HG02885 (cell line): ENCODE data around the gene SLC9A9.
"Not testable (repeated sequence)": the region's sequence is repeated elsewhere in the genome, so short reads cannot be mapped to it uniquely, and the experiment has no call there.

Experiments used
- ATAC-seq: cut with Tn5 transposase; IDR thresholded peaks from one replicate; pipeline ENCODE4 v1.9.1; 2021; ENCODE audit warnings: mild to moderate bottlenecking; ENCODE audit not compliant: unreplicated experiment, poor library complexity

The SLC9A9 gene

DNA sequence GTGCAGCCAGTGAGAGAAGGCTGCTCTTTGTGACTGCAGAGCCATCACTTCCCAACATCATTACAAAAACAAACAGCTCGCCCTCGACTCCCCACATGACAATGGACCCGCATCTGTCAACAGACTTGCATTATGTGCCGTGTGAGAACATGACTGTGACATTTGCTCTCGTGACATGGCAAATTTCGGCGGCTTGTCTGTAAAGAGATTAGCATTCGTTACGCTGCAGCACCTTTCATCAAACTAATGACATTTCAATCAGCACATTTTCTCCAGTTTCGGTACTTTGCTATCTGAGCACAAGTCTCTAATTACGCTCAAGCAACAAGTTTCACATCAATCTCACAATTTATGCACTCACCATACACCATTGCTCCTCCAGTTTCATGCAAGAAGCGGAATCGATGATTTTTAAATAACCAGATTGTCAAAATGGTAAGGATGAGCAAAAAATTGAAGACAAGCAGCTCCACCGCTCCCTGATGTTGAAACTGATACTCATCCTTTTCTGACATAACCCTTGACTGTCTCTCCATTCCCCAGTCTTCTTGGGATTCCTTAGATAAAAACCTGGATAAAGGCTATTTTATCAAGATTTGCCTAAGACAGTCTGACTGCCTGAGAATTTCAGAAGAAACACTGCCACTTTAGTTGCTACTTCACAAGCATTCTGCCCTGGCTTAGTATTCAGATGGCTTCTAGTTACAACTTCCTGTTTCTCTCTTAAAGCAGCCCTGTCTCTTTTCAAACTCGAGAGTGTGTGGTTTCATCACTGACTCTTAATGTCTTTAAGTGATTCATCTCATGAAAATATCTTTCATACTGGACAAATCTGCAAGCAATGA, at the start of gene SLC9A9:
SLC9A9 (minus strand) TSS at position 682 of the 845 bp plus-strand sequence; CDS start at position 536, 146 bp downstream.
- ATAC-seq = peak; percentile 90

DNA sequence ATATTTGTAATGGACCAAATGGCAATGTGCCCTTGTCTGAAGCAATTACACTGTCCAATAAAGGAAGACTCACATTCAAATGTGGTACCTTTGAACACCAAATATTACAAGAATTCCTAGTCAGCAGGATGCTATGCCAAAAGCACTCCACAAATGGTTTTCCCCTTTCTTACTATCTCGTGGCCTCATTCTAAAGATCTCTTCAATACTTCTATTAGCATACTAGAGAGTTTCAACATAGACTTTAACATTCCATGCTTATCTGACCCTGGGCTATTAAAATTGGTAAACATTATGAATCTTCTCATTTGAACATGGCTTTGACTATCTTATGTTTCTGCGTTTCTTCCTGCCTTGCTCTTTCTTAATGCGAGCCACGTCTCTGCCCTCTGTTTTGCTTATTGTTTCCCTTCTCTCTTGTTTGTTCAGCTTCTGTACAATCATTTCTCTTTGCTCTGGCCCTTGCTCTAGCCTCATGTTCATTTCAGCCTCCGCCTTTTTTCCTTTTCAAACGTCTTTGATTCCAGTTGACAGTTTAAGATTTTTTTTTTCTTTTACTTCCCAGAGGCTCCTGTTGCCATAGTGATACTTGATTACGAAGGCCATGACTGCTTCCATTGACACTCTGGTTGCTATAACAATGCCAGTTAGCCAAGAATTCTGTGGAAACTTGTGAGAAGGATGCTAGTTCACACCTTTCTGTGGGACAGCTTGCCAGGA, 49.5 kb upstream of the SLC9A9 start:
- no peak for ATAC-seq

DNA sequence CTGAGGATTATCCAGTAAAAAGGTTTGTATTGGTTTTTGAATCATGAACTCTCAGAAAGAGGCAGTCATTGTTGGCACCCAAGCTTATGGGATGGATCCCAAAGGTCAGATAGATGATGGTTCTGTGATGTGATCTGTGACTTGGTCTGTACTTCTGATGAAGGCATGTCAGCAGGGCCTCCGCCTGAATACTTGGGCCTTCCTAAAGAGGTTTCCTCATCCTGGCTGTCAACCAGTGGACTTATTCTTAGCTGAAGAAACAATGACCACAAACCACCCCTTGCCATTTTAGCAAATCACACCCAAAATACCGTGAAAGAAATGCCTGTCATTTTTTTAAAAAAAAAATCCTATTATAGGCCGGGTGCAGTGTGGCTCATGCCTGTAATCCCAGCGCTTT, 48.2 kb upstream of the SLC9A9 start:
- no peak for ATAC-seq

DNA sequence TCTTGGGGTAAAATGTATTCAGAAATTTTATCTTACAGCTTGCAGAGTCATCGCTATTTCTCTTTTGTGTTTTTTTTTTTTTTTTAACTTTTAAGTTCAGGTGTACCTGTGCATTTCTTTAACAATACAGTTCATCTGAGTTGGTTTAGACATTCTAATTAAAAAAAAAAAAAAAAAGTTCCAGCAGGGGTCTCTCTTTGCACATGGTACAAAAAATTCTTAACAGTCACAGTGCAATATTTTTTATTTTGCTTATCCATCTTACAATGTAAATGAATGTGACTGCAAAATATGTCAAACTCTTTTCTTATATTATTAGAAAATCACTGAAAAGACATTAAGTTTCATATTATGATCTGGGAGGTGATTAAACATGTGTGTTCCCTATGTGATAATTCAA, 47.5 kb upstream of the SLC9A9 start:
- no peak for ATAC-seq

DNA sequence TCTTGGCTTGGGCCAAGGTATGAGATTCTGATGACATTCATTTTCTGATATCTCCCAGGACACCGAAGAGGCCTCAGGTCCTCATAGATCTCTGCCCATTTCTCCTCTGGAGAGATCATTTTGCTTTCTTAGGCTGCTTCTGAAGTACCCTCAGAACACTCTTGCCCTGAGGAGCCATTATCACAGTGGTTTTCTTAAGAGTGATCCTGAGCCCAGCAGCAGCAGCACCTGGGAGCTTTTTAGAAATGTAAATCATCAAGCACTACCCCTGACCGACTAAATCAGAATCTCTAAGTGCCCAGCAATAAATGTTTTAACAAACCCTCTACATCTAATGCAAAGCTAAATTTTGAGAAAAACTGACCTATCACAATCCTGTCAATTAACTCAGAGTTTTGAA, 40.6 kb upstream of the SLC9A9 start:
- ATAC-seq = no peak

DNA sequence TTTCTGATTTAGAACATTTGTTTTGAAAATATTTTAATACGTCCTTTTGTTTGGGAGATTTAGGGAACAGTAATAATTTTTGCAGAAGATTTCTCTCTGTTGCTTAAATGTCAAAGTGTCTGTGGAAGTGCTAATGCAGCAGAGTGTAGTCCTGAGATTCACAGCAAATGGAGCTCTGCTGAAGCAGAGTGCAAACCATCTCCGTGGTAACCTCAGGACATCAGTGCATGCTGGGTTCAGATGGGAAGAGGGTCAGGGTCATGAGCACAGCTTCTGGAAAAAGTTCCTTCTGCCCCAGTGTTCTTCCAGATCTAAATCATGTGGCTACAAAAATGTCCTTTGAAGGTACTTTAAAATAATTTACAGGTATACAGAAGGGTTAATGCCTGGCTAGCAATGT, 39.9 kb upstream of the SLC9A9 start:
- no peak for ATAC-seq

DNA sequence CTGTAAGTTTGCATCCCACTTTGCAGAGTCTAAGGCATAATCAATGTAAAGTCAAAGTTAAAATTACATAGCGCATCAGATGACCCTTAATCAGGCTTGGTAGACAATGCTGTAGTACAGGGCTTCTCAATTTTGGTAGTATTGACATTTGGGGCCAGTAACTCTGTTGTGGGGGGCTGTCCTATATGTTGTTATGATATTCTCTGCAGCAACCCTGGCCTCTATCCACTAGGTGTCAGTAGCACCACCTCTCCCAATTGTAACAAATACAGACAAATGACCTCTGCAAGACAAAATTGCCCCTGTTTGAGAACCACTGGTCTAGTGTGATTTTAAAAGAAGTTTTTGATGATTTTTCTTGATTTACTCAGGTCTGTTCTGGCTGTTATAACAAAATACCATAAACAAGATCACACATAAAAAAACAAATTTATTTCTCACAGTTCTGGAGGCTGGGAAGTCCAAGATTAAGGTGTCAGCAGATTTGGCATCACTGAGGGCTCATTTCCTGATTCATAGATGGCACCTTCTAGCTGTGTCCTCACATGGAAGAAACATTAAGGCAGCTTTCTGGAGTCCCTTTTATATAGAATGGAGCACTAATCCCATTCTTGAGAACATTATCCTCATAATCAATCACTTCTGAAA, 37.6 kb upstream of the SLC9A9 start:
- peak; percentile 96 for ATAC-seq

DNA sequence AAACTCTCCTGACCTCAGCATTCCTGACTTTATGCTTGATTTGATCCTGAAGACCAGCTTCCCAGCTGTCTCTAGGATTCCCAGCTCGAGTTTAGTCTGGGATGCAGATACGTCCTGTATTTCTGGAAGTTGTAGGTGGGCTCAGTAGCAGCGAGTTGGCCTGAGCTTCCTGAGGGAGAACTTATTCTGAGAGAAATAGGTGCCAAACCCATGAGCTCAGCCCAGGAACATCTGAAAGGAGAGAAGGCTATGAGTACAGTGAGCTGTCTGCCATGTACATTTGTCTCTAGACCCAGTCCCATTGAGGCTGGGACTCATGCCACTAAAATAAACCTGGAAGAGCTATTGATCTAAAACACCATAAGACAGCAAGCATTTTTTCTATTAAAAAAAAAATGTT, 36.6 kb upstream of the SLC9A9 start:
- ATAC-seq = no peak

DNA sequence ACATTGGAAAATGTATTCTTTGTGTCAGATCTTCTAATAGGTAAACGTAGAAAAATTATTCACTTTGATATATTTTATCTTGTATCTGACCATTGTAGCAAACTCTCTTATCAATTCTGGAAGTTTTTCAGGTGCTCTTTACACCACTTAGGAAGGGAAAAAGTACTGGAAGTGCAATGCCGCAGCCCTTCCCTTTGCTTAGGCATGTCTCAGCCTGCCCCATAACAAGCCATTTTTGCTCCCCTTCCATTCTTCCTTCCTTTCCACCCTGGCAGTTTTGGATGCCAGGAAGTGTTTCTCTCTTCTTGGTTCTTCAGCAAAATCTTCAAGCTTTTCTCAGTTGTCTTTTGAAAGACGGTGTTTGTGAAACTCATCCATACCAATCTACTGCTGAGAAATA, 34.9 kb upstream of the SLC9A9 start:
- no peak for ATAC-seq

DNA sequence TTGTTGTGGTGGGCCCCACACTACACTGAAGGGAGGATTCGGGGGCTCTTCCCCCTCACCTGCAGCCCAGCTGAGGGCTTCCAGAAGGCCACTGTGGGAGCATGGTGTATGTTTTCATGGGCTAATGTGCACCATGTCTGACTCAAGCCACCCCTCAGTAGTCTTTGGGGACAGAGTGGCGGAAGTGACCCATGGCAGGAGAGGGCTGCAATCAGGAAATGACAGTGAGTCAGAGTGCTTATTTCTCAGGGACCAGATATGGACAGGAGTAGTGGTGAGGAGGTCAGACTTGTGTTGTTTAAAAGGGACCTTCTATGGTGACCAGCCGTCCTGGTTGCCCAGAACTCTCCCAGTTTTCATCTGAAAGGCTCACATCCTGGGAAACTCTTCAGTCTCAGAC, 32.8 kb upstream of the SLC9A9 start:
- ATAC-seq = no peak

DNA sequence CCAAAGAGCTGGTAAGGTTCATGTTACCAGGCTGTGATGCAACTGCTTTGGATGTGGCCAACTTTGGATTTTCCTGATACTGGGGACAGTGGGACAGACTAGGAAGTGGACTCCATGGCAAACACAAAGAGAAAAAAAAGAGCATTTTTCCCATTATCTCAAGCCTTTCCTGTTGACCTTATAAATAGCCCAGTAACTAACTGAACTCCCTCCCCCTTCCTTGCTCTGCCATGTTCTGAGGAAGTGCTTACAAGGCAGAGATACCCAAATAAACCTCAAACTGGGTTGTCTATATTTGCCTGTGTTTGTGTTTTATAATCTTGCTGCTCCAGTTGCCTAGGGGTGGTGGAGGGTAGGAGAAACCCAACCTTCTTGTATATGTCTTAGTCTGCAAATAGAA, 27.3 kb upstream of the SLC9A9 start:
- ATAC-seq = no peak

DNA sequence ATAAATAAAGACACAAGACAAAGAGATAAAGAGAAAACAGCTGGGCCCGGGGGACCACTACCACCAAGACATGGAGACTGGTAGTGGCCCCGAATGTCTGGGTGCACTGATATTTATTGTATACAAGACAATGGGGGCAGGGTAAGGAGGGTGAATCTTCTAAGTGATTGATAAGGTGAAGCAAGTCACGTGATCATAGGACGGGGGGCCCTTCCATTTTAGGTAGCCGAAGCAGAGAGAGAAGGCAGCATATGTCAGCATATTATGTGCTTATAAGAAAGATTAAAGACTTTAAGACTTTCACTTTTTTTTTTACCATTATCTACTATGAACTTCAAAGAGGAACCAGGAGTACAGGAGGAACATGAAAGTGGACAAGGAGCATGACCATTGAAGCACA, 25.3 kb upstream of the SLC9A9 start:
- ATAC-seq = not testable (repeated sequence)

DNA sequence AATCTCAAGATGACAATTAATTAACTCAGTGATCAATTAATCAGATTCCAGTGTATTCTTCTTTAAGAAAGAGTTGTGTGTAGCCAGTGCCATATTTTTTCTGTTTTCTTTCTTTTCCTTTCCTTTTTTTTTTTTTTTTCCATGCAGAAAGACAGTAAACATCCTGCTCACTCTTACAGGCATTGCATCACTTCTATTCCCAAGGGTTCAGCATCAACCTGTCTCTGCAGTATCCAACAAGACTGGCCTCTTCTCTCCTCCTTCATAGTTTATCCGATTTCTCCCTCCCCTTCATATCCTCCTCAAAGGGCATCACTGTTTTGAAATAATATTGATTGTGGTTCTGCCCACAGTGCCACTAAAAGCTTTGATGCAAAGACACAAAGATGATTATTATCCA, 17.0 kb upstream of the SLC9A9 start:
- ATAC-seq = no peak

DNA sequence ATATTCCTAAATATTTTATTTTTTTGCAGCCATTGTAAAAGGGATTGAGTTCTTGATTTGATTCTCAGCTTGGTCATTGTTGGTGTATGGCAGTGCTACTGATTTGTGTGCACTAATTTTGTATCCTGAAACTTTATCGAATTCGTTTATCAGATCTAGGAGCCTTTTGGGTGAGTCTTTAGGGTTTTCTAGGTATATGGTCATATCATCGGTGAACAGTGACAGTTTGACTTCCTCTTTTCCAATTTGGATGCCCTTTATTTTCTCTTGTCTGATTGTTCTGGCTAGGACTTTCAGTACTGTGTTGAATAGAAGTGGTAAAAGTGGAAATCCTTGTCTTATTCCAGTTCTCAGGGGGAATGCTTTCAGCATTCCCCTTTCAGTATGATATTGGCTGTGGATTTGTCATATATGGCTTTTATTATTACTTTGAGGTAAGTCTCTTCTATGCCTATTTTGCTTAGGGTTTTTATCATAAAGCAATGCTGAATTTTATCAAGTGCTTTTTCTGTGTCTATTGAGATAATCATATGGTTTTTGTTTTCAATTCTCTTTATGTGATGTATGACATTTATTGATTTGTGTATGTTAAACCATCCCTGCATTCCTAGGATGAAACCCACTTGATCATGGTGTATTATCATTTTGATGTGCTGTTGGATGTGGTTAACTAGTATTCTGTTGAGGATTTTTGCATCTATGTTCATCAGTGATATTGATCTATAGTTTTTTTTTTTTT, 11.4 kb upstream of the SLC9A9 start:
- ATAC-seq = no peak

DNA sequence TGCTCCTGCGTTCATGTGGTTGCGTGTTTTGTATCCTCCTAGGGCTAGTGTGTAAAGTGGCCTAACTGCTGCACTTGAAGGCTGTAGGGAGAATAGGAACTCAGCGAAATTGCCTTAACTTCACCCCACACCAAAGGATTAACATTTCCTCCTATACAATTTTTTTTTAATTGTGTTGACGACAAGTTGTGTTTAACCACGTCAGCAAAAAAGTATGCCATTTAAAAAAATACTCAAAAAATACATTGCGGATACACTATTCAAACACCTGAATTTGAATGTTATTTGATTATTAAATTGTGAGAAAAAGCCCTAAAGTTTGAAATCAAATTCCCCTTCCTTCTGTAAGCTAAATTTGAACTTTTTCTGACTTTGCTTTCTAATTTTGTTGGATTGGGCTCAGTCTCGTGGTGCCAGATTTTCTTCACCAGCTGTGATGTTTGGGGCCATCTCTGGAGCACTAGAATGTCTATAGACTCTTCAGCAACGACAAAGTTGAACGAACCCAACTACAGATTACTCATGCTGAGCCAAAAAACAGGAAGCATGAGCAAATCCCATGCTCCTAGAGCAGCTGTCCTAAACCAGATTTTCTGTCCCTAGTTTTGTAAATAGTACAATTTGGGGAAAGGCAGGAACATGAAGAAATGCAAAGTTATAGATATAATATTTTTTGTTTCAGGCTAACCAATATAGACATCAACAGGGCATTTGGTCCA, 8.1 kb upstream of the SLC9A9 start:
- ATAC-seq = no peak

DNA sequence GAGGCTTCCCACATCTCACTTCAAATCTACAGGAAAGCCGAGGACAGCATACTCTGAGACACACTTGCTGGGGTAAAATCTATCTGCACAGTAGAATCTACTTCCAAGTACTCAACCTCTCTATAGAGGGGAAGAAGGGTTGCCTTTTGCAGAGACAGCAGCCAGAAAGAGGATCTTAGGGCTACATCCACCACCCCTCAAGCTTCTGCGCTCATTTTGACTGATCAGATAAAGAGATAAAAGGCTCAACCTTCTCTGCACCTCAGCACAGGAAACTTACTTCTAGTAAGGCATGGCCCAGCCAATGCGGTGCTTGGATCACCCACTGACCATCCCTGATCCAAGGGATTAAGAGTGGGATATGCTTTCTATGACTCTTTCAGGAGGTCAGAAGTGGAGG, 6.9 kb upstream of the SLC9A9 start:
- ATAC-seq = no peak

DNA sequence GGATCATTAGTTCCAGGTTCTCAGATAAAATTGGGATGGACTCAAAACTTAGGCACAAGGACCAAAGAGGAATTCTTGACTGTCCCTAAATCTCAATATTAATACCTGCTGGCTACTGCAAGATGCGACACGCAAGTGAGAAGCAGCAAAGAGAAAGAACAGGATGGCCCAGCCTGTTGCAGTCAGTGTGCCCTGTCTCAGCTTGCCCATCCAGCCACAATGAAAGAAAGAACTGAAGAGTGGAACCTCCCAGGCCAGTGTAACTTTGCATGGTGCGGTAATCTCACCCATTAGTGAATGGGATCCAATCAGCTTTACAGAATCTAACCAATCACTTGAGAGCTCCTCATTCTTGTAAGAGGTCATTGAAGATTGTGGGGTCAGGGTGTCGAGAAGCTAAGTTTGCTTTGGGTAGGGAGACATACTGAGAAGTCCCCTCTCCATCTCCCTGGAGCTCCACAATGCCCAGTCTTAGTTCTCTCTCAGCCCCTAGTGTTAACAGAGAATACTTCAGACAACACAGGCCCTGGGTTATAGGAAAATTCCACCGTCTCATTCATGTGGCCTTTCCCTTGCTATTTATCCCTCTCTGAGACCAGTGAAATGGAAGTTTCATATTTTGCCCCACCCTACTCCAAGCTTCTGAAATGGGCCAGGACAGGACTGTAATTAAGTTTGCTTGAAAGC, 3.2 kb upstream of the SLC9A9 start:
- ATAC-seq = no peak

DNA sequence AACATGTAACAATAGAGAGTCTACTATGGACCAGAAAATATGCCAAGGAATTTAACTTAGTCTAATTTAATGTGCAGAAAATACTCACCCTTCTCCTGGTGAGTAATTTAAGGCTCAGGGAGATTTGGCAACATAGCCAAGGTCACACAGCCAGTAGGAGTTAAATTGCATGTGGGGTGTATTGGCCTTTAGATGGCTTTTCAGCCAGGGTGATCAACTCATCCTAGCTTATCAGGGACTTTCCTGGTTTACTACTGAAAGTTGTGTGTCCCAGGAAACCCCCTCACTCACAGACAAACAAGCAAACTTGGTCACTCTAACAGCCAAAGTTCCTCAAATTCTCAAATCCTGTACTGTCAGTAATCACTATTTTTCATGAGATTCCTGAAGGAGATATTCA, 2.6 kb upstream of the SLC9A9 start:
- ATAC-seq = no peak

DNA sequence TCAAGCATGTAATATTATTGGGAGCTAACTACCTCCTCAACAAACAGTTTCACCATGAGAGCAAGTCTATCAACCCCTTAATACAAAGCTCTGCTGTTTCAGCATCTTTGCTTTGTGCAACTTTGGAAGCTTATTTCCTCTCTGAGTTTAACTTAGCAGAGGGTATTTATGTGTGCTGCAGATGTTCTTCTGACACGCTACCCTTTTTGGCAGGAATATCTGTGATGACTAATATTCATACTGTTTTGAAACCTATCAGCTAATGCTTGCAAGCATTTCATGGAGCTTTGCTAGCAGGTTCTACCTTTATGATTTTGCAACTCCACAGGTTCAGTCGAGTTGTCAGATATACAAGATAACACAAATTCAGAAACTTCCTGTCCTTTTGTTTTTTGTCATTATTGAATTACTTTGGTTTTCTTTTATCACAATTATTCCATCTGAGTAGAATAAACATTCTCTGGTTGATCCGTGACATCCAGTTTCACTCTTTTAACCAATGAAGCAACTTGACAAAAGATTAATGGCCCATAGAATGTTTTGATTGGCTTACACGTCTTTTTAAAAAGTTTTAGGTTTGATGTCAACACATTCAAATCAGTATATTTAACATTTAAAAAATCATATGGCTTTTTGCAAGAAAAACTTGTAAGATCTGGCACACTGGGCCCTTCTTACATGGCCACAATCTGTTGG, 1.7 kb upstream of the SLC9A9 start:
- peak; percentile 52 for ATAC-seq
